A673 (cell line): ENCODE measurements around the gene NOS1AP. TPM values are rescaled to one million over a fixed set of nuclear protein-coding genes. Genes with fewer than 3 reads are reported as not detected.

Experiments used
- BruUV-seq: library from RNA; stranded (reverse); fragments of 400-500 nt; replicated peaks from 2 replicates; lab custom pipeline; 2021; lab: Mats Ljungman, UMichigan
- CTCF ChIA-PET: fragments of 300-600 bp; sonication (Branson Sonifier 250); formaldehyde crosslinking; loops from one replicate; lab custom pipeline; 2022; ENCODE audit warnings: antibody characterized with exemption; lab: Charles Lee
- POLR2A ChIA-PET: fragments of 300-600 bp; sonication (Branson Sonifier 250); formaldehyde crosslinking; loops from one replicate; lab custom pipeline; 2022; ENCODE audit warnings: antibody characterized with exemption; ENCODE audit not compliant: low non-redundant PET; lab: Charles Lee
- DNase-seq: peaks from one replicate; pipeline ENCODE4 v3.0.0-alpha.2; 2015; ENCODE audit warnings: low spot score
- H3K27ac ChIP-seq: fragments of 200-600 bp; sonication (generic); 2 replicates; pipeline ENCODE4 v1.5.1; 2016; ENCODE audit warnings: mixed run types, low read depth, mild to moderate bottlenecking, mixed read lengths, antibody characterized with exemption, low read length; ENCODE audit not compliant: poor library complexity, severe bottlenecking
- H3K27me3 ChIP-seq: fragments of 200-600 bp; sonication (generic); replicated peaks from 2 replicates; pipeline ENCODE4 v1.6.1; 2017; ENCODE audit warnings: mixed run types, low read depth, mild to moderate bottlenecking, mixed read lengths, antibody characterized with exemption, low read length; ENCODE audit not compliant: insufficient read depth, poor library complexity
- H3K36me3 ChIP-seq: fragments of 200-600 bp; sonication (generic); 2 replicates; pipeline ENCODE4 v1.6.1; 2016; ENCODE audit warnings: mixed run types, mild to moderate bottlenecking, mixed read lengths, antibody characterized with exemption, low read length; ENCODE audit not compliant: insufficient read depth, poor library complexity, severe bottlenecking
- H3K4me1 ChIP-seq: fragments of 200-600 bp; sonication (generic); 2 replicates; pipeline ENCODE4 v1.6.1; 2017; ENCODE audit warnings: mixed run types, mild to moderate bottlenecking, mixed read lengths, antibody characterized with exemption, low read length; ENCODE audit not compliant: insufficient read depth, poor library complexity, severe bottlenecking
- H3K4me3 ChIP-seq: fragments of 200-600 bp; sonication (generic); 2 replicates; pipeline ENCODE4 v1.5.1; 2016; ENCODE audit warnings: low read depth, mixed run types, mild to moderate bottlenecking, mixed read lengths, low read length; ENCODE audit not compliant: poor library complexity, severe bottlenecking
- H3K9me3 ChIP-seq: fragments of 200-600 bp; sonication (generic); 2 replicates; pipeline ENCODE4 v1.6.1; 2016; ENCODE audit warnings: mixed run types, low read depth, mild to moderate bottlenecking, mixed read lengths, antibody characterized with exemption, low read length; ENCODE audit not compliant: poor library complexity, severe bottlenecking
- EZH2 ChIP-seq: fragments of 200-600 bp; sonication (generic); IDR thresholded peaks from 2 replicates; pipeline ENCODE4 v1.6.1; 2017; ENCODE audit warnings: borderline replicate concordance, low read depth, mild to moderate bottlenecking, mixed read lengths, antibody characterized with exemption, low read length; ENCODE audit not compliant: poor library complexity, severe bottlenecking
- intact Hi-C: fragments of 100-400 bp; cut with micrococcal nuclease; formaldehyde crosslinking; loops from one replicate; pipeline ENCODE4 v1.10.0; 2022; ENCODE audit not compliant: unreplicated experiment
- total RNA-seq: library from RNA; stranded (reverse); gene quantifications from 2 replicates; pipeline ENCODE4 v1.2.3, GENCODE V29; 2021
- TF ChIP-seq, protein P1 (sequence below): fragments of 300-800, 200-600 bp; sonication (generic); conservative IDR thresholded peaks from 2 replicates; pipeline ENCODE4 v1.5.1; 2017; ENCODE audit warnings: low read depth, mild to moderate bottlenecking, antibody characterized with exemption, low read length, moderate library complexity, mixed read lengths

Gene NOS1AP
- total RNA-seq, 1 experiment from 2014 or later, result 28.0 TPM

GRCh38 chr1:162212713-162213112 is 143.2 kb downstream of the NOS1AP start:
- no peaks in the 10 kb centered on the region for H3K27me3 ChIP-seq
- no peaks in the 10 kb centered on the region for H3K9me3 ChIP-seq
- no peak for DNase-seq
- no peaks in the 10 kb centered on the region for H3K36me3 ChIP-seq
- H3K4me3 ChIP-seq, result no peak overlapping the region
- H3K4me1 ChIP-seq, result peaks cover 77% of the 10 kb centered on the region
- POLR2A ChIA-PET, result no interaction called here
- TF ChIP-seq, protein P1, sequence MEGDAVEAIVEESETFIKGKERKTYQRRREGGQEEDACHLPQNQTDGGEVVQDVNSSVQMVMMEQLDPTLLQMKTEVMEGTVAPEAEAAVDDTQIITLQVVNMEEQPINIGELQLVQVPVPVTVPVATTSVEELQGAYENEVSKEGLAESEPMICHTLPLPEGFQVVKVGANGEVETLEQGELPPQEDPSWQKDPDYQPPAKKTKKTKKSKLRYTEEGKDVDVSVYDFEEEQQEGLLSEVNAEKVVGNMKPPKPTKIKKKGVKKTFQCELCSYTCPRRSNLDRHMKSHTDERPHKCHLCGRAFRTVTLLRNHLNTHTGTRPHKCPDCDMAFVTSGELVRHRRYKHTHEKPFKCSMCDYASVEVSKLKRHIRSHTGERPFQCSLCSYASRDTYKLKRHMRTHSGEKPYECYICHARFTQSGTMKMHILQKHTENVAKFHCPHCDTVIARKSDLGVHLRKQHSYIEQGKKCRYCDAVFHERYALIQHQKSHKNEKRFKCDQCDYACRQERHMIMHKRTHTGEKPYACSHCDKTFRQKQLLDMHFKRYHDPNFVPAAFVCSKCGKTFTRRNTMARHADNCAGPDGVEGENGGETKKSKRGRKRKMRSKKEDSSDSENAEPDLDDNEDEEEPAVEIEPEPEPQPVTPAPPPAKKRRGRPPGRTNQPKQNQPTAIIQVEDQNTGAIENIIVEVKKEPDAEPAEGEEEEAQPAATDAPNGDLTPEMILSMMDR, result no peak
- TF ChIP-seq EZH2, result no peak
- peak overlapping the region; percentile 81 for H3K27ac ChIP-seq
- CTCF ChIA-PET, result no interaction called here
- intact Hi-C loops, result no loop called here
- BruUV-seq, result no TSS peak

- H3K36me3 ChIP-seq, result no peaks in the 10 kb centered on the region
- H3K27me3 ChIP-seq, result no peaks in the 10 kb centered on the region
- DNase-seq, result peak; percentile 69
- peak overlapping the region; percentile 81 for H3K27ac ChIP-seq
- CTCF ChIA-PET, result no interaction called here
- POLR2A ChIA-PET, result no interaction called here
- H3K9me3 ChIP-seq, result no peaks in the 10 kb centered on the region
- H3K4me3 ChIP-seq, result no peak overlapping the region
- TF ChIP-seq EZH2, result no peak
- TF ChIP-seq, protein P1, result no peak; the same call in 1 of the 2 replicates
- intact Hi-C loops, result no loop called here
- peaks cover 80% of the 10 kb centered on the region for H3K4me1 ChIP-seq
- BruUV-seq, result no TSS peak
Measured at GRCh38 chr1:162213281-162213912, 143.9 kb downstream of the NOS1AP start.

DNA sequence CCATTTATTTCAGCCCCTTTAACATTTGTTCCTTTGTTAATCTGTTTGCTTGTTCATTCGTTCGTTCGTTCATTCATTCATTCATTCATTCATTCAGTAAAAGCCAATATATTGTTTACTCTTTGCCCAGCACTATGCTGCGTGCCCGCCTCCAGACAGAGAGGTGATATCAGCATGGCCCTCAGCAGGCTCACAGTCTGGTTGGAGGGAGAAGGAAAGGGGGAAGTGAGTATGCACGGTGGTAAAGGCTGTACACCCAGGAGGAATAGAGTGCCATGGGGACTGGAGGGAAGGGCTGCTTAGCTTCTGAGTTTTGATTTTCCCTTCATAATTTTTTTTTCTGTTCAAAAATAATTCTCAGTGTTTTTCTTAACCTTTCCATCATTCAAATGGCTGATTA is 144.7 kb downstream of the NOS1AP start:
- no peaks in the 10 kb centered on the region for H3K9me3 ChIP-seq
- H3K4me1 ChIP-seq, result peaks cover 80% of the 10 kb centered on the region
- no peak for DNase-seq
- intact Hi-C loops, result no loop called here
- H3K4me3 ChIP-seq, result no peak overlapping the region
- ChIA-PET POLR2A (no interaction called here), CTCF (no interaction called here)
- H3K27me3 ChIP-seq, result no peaks in the 10 kb centered on the region
- no TSS peak for BruUV-seq
- TF ChIP-seq, protein P1, result no peak
- TF ChIP-seq EZH2, result no peak
- no peaks in the 10 kb centered on the region for H3K36me3 ChIP-seq
- H3K27ac ChIP-seq, result peak overlapping the region; percentile 81
